K562 (cell line): ENCODE results near the gene CCDC88C. TPM values are rescaled to one million over a fixed set of nuclear protein-coding genes. Genes with fewer than 3 reads are reported as not detected.

ENCODE experiments used
- BRD9 ChIP-seq: fragments of 450-650 bp; IDR thresholded peaks from 2 replicates; pipeline ENCODE4 v1.6.1; 2018; ENCODE audit warnings: low read depth; ENCODE audit not compliant: partially characterized antibody
- HNRNPL ChIP-seq: fragments of 200-400 bp; formaldehyde crosslinking; IDR thresholded peaks from 2 replicates; pipeline ENCODE4 v1.6.1; 2017; ENCODE audit warnings: low read depth, mild to moderate bottlenecking, low read length
- MCM7 ChIP-seq, 2 experiments: fragments of 450-650 bp; IDR thresholded peaks; 2 replicates each; pipeline ENCODE4 v1.6.1; 2016 to 2018
- MYNN ChIP-seq, 2 experiments: sonication (generic); formaldehyde crosslinking in 1 of 2; IDR thresholded peaks; 2 replicates each; pipeline versions ENCODE4 v1.5.0 to v1.6.1; 2016 to 2020; ENCODE audit warnings: antibody characterized with exemption in 1 of 2, missing genetic modification reagents in 1 of 2
- NCOR1 ChIP-seq: fragments of 450-650 bp; IDR thresholded peaks from 2 replicates; pipeline ENCODE4 v1.6.1; 2016; ENCODE audit warnings: mild to moderate bottlenecking, moderate library complexity
- NFE2 ChIP-seq: IDR thresholded peaks from 2 replicates; pipeline ENCODE4 v1.6.1; 2014; ENCODE audit warnings: antibody characterized with exemption, low read depth
- SIRT6 ChIP-seq: IDR thresholded peaks from one replicate; pipeline ENCODE4 v1.6.1; 2012; ENCODE audit warnings: low read depth, mild to moderate bottlenecking, control low read depth, inconsistent platforms, low read length, moderate library complexity
- SMAD1 ChIP-seq: fragments of 150-350 bp; IDR thresholded peaks from 2 replicates; pipeline ENCODE4 v1.6.1; 2014; ENCODE audit warnings: low read length, low read depth; ENCODE audit not compliant: partially characterized antibody
- TCF7L2 ChIP-seq: fragments of 150-350 bp; IDR thresholded peaks from 2 replicates; pipeline ENCODE4 v1.6.1; 2016; ENCODE audit warnings: low read depth, mild to moderate bottlenecking, low read length, moderate library complexity
- ZNF146 ChIP-seq: IDR thresholded peaks from one replicate; pipeline ENCODE4 v1.6.1; 2018; ENCODE audit warnings: missing compliant biosample characterization; ENCODE audit not compliant: unreplicated experiment
- polyA plus RNA-seq, 8 experiments: library from polyadenylated mRNA; depleted of rRNA in 4 of 8; stranded (reverse) in 5 of 8; unstranded in 3 of 8; fragments of >200 nt; fragmentation: Nextera tagmentation in 2 of 8; fragmentation: Illumina TruSeq in 1 of 8; extraction: Ambion mirVana in 2 of 8; extraction: Trizol in 1 of 8; gene quantifications; 2 replicates each; pipeline versions ENCODE4 v1.2.1 to v1.2.3, GENCODE V29; 2011 to 2014; ENCODE audit warnings: inconsistent platforms in 1 of 8, missing spikeins in 1 of 8
- total RNA-seq, 7 experiments: library from RNA; depleted of rRNA in 6 of 7; stranded (reverse); fragments of >200 nt in 6 of 7; fragmentation: Illumina TruSeq in 2 of 7; extraction: Trizol in 2 of 7; gene quantifications; 2 replicates each; pipeline versions ENCODE4 v1.2.1 to v1.2.3, GENCODE V29; 2011 to 2021; ENCODE audit warnings: low replicate concordance in 1 of 7
- TF ChIP-seq, protein P1 (sequence below), 2 experiments: fragments of 450-650 bp; conservative IDR thresholded peaks; 2 replicates each; pipeline ENCODE4 v1.6.1; 2017; ENCODE audit warnings: mild to moderate bottlenecking in 2 of 2, moderate library complexity in 2 of 2
- TF ChIP-seq, protein P2 (sequence below), 2 experiments: fragments of 150-350 bp in 1 of 2; IDR thresholded peaks; 2 replicates each; pipeline ENCODE4 v1.6.1; 2012 to 2016; ENCODE audit warnings: low read depth in 2 of 2, low read length in 2 of 2, mild to moderate bottlenecking in 1 of 2, moderate library complexity in 1 of 2
- TF ChIP-seq, protein P3 (sequence below): sonication (generic); formaldehyde crosslinking; IDR thresholded peaks from 2 replicates; pipeline ENCODE4 v1.8.1; 2023; ENCODE audit warnings: mild to moderate bottlenecking, missing genetic modification reagents
- TF ChIP-seq, protein P4 (sequence below): fragments of 200-800 bp; sonication (Bioruptor generic); IDR thresholded peaks from 2 replicates; pipeline ENCODE4 v1.6.1; 2016; ENCODE audit warnings: missing genetic modification characterization, missing compliant biosample characterization

The CCDC88C gene
- total and polyA plus RNA-seq, 9 of the 15 experiments (the other 6 are each of a cell fraction or from before 2014, with no cell fraction given) = 0.62 to 22.5 (median 10.7) TPM

DNA sequence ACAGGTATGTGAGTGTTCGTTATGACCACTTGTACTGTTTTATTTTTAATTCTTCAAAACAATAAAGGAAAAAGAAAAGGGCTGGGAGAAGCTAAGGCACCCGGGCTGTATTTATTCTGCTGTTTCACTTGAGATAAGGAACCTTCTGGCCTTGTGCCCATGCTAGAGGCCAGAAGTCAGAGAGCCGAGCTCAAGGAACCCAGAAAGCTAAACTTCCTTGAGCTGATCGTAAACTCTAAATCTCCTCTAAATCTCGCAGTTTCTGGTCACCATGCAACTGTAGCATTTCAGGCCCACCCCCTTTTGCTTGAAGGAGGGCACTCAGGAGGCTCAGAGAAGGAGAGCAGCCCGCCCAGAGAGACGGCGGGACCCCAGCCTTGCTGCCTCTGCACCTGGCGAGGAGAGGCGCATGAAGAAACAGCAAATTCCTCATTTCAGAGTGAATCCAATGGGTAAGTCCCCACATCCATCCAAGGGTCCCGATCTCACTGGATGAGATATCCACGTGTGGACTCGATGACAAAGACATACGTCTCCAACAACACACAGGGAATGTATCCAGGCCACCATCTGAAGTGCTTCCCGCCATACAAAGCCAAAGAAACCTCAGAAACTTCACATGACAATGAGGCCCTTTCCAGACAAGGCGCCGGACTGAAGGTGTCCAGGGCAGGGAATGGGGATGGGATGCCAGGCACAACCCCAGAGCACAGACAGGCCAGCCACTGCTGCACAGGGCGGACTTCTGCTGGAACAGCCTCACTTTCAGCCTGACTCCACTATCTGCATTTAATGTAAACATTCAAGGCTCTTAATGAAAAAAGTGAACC is 14.6 kb downstream of the CCDC88C start (continued):
- TF ChIP-seq, protein P1, sequence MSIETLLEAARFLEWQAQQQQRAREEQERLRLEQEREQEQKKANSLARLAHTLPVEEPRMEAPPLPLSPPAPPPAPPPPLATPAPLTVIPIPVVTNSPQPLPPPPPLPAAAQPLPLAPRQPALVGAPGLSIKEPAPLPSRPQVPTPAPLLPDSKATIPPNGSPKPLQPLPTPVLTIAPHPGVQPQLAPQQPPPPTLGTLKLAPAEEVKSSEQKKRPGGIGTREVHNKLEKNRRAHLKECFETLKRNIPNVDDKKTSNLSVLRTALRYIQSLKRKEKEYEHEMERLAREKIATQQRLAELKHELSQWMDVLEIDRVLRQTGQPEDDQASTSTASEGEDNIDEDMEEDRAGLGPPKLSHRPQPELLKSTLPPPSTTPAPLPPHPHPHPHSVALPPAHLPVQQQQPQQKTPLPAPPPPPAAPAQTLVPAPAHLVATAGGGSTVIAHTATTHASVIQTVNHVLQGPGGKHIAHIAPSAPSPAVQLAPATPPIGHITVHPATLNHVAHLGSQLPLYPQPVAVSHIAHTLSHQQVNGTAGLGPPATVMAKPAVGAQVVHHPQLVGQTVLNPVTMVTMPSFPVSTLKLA (conservative IDR thresholded peaks at IDR 0.05) = no peak
- TF ChIP-seq, protein P2, sequence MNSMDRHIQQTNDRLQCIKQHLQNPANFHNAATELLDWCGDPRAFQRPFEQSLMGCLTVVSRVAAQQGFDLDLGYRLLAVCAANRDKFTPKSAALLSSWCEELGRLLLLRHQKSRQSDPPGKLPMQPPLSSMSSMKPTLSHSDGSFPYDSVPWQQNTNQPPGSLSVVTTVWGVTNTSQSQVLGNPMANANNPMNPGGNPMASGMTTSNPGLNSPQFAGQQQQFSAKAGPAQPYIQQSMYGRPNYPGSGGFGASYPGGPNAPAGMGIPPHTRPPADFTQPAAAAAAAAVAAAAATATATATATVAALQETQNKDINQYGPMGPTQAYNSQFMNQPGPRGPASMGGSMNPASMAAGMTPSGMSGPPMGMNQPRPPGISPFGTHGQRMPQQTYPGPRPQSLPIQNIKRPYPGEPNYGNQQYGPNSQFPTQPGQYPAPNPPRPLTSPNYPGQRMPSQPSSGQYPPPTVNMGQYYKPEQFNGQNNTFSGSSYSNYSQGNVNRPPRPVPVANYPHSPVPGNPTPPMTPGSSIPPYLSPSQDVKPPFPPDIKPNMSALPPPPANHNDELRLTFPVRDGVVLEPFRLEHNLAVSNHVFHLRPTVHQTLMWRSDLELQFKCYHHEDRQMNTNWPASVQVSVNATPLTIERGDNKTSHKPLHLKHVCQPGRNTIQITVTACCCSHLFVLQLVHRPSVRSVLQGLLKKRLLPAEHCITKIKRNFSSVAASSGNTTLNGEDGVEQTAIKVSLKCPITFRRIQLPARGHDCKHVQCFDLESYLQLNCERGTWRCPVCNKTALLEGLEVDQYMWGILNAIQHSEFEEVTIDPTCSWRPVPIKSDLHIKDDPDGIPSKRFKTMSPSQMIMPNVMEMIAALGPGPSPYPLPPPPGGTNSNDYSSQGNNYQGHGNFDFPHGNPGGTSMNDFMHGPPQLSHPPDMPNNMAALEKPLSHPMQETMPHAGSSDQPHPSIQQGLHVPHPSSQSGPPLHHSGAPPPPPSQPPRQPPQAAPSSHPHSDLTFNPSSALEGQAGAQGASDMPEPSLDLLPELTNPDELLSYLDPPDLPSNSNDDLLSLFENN (IDR thresholded peaks at IDR 0.05; ENCODE audit: low read depth in 2 of 2, low read length in 2 of 2) = peak in 1 of 2 experiments; percentile 18; a peak in 2 of 4 replicates
- TF ChIP-seq, protein P3, sequence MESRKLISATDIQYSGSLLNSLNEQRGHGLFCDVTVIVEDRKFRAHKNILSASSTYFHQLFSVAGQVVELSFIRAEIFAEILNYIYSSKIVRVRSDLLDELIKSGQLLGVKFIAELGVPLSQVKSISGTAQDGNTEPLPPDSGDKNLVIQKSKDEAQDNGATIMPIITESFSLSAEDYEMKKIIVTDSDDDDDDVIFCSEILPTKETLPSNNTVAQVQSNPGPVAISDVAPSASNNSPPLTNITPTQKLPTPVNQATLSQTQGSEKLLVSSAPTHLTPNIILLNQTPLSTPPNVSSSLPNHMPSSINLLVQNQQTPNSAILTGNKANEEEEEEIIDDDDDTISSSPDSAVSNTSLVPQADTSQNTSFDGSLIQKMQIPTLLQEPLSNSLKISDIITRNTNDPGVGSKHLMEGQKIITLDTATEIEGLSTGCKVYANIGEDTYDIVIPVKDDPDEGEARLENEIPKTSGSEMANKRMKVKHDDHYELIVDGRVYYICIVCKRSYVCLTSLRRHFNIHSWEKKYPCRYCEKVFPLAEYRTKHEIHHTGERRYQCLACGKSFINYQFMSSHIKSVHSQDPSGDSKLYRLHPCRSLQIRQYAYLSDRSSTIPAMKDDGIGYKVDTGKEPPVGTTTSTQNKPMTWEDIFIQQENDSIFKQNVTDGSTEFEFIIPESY = peak; percentile 16; the same call in 1 of the 2 replicates
- no peak for TF ChIP-seq BRD9
- no peak for TF ChIP-seq MCM7 (IDR thresholded peaks at IDR 0.05)
- no peak for TF ChIP-seq HNRNPL
- TF ChIP-seq, protein P4, sequence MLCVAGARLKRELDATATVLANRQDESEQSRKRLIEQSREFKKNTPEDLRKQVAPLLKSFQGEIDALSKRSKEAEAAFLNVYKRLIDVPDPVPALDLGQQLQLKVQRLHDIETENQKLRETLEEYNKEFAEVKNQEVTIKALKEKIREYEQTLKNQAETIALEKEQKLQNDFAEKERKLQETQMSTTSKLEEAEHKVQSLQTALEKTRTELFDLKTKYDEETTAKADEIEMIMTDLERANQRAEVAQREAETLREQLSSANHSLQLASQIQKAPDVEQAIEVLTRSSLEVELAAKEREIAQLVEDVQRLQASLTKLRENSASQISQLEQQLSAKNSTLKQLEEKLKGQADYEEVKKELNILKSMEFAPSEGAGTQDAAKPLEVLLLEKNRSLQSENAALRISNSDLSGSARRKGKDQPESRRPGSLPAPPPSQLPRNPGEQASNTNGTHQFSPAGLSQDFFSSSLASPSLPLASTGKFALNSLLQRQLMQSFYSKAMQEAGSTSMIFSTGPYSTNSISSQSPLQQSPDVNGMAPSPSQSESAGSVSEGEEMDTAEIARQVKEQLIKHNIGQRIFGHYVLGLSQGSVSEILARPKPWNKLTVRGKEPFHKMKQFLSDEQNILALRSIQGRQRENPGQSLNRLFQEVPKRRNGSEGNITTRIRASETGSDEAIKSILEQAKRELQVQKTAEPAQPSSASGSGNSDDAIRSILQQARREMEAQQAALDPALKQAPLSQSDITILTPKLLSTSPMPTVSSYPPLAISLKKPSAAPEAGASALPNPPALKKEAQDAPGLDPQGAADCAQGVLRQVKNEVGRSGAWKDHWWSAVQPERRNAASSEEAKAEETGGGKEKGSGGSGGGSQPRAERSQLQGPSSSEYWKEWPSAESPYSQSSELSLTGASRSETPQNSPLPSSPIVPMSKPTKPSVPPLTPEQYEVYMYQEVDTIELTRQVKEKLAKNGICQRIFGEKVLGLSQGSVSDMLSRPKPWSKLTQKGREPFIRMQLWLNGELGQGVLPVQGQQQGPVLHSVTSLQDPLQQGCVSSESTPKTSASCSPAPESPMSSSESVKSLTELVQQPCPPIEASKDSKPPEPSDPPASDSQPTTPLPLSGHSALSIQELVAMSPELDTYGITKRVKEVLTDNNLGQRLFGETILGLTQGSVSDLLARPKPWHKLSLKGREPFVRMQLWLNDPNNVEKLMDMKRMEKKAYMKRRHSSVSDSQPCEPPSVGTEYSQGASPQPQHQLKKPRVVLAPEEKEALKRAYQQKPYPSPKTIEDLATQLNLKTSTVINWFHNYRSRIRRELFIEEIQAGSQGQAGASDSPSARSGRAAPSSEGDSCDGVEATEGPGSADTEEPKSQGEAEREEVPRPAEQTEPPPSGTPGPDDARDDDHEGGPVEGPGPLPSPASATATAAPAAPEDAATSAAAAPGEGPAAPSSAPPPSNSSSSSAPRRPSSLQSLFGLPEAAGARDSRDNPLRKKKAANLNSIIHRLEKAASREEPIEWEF (CRISPR knock-in tag) = no peak
- no peak for TF ChIP-seq TCF7L2
- no peak for TF ChIP-seq ZNF146
- TF ChIP-seq NFE2 = peak; percentile 65
- peak; percentile 70 for TF ChIP-seq SMAD1
- 0 out of 2 replicates have a peak, but pooled peaks have one; percentile 6 for TF ChIP-seq NCOR1
- no peak for TF ChIP-seq MYNN (IDR thresholded peaks at IDR 0.05)
- no peak for TF ChIP-seq MYNN (CRISPR knock-in tag; IDR thresholded peaks at IDR 0.05)
- no peak for TF ChIP-seq SIRT6
